HFF-Myc (cell line): ENCODE results near the gene CXCR2.
"Not testable (repeated sequence)": the region's sequence is repeated elsewhere in the genome, so short reads cannot be mapped to it uniquely, and the experiment has no call there.

Experiments
- DNase-seq: peaks from one replicate; pipeline ENCODE4 v3.0.0-alpha.2; 2011; ENCODE audit warnings: low read depth; ENCODE audit errors: extremely low read depth
- H3K4me3 ChIP-seq: replicated peaks from 2 replicates; pipeline ENCODE4 v1.5.1; 2011; ENCODE audit warnings: low read depth, mild to moderate bottlenecking, control low read depth, low read length
- CTCF ChIP-seq: IDR thresholded peaks from 2 replicates; pipeline ENCODE4 v1.5.1; 2012; ENCODE audit warnings: mild to moderate bottlenecking, low read depth, low read length, control low read depth; ENCODE audit errors: missing control alignments

Gene CXCR2

GRCh38 chr2:218083352-218083676 is 42.5 kb upstream of the CXCR2 start:
- no peak overlapping the region for H3K4me3 ChIP-seq
- no peak for DNase-seq
- TF ChIP-seq CTCF, result no peak

GRCh38 chr2:218086478-218086877 is 39.4 kb upstream of the CXCR2 start:
- DNase-seq, result no peak
- H3K4me3 ChIP-seq, result no peak overlapping the region
- TF ChIP-seq CTCF, result no peak

- no peak for TF ChIP-seq CTCF
- no peak for DNase-seq
- H3K4me3 ChIP-seq, result no peak overlapping the region
Measured at GRCh38 chr2:218089259-218089658, 36.6 kb upstream of the CXCR2 start.

DNA sequence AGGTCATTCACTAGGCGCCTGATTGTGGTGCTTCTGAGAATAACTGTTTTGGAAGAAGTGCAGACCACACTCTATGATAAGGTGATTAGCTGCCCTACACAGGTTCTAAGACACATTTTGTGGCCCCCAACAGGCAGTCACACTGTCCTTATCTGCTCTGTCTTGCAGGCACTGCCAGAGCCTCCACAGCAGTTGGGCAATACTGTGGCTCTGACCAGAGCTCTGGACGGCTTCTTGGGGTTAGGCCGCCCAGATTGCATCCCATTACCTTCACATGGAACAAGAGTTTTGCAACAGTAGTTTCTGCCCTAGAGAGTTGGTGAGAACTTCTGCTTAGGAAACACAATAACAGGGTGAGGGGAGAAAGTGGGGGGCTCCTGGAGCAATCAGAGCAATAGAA is 34.1 kb upstream of the CXCR2 start:
- no peak for TF ChIP-seq CTCF
- H3K4me3 ChIP-seq, result no peak overlapping the region
- no peak for DNase-seq

- no peak overlapping the region for H3K4me3 ChIP-seq
- peak; percentile 27 for TF ChIP-seq CTCF
- DNase-seq, result no peak
Measured at GRCh38 chr2:218093879-218094278, 31.9 kb upstream of the CXCR2 start.

- no peak for TF ChIP-seq CTCF
- DNase-seq, result no peak
- no peak overlapping the region for H3K4me3 ChIP-seq
Measured at GRCh38 chr2:218095853-218096252, 30.0 kb upstream of the CXCR2 start.

DNA sequence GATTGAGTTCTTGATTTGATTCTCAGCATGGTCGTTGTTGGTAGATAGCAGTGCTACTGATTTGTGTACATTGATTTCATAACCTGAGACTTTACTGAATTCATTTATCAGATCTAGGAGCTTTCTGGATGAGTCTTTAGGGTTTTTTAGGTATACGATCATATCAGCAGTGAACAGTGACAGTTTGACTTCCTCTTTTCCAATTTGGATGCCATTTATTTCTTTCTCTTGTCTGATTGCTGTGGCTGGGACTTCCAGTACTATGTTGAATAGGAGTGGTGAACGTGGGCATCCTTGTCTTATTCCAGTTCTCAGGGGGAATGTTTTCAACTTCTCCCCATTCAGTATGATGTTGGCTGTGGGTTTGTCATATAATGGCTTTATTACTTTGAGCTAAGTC is 27.9 kb upstream of the CXCR2 start:
- H3K4me3 ChIP-seq, result no peak overlapping the region
- TF ChIP-seq CTCF, result no peak
- DNase-seq, result no peak

GRCh38 chr2:218108834-218109233 is 17.0 kb upstream of the CXCR2 start:
- H3K4me3 ChIP-seq, result not testable (repeated sequence)

DNA sequence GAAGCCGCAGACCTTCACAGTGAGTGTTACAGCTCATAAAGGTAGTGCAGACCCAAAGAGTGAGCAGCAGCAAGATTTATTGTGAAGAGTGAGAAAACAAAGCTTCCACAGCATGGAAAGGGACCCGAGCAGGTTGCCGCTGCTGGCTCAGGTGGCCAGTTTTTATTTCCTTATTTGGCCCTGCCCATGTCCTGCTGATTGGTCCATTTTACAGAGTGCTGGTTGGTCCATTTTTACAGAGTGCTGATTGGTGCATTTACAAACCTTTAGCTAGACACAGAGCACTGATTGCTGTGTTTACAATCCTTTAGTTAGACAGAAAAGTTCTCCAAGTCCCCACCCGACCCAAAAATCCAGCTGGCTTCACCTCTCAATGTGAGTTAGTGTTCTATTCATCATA is 4.0 kb upstream of the CXCR2 start:
- DNase-seq, H3K4me3 ChIP-seq: not testable (repeated sequence)

More at GRCh38 chr2:218108834-218109233, 17.0 kb upstream of the CXCR2 start:
- not testable (repeated sequence) for DNase-seq

DNA sequence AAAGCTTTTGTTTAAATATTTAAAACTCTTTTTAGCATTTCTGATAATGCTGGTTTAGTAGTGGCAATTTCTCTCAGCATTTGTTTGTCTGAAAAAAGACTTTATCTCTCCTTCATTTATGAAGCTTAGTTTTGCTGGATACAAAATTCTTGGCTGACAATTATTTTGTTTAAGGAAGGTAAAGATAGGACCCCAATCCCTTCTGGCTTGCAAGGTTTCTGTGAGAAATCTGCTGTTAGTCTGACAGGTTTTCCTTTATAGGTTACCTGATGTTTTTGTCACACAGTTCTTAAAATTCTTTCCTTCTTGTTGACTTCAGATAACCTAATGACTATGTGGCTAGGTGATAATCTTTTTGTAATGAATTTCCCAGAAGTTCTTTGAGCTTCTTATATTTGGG is 3.5 kb upstream of the CXCR2 start:
- not testable (repeated sequence) for H3K4me3 ChIP-seq, DNase-seq
